B cell (primary cell): Measurements from ENCODE around the gene EPHB4.

Source experiments
- CTCF ChIP-seq: fragments of 200-600 bp; IDR thresholded peaks from one replicate; pipeline ENCODE4 v1.8.0; 2022; ENCODE audit warnings: antibody characterized with exemption, mild to moderate bottlenecking
- EZH2 ChIP-seq: IDR thresholded peaks from 2 replicates; pipeline ENCODE4 v1.6.1; 2012; ENCODE audit warnings: borderline replicate concordance, low read depth, mild to moderate bottlenecking, moderate library complexity, low read length; ENCODE audit not compliant: insufficient read depth, poor library complexity, severe bottlenecking

- no peak for TF ChIP-seq CTCF
- TF ChIP-seq EZH2, result no peak
These were observed 62.1 kb downstream of the EPHB4 start for GRCh38 chr7:100765250-100765649.
